Activated effector memory CD4-positive, alpha-beta T cell treated with Interleukin-2 at 50 U/mL for 16 hours (primary cell): ENCODE data around the gene BCL11A.

Source experiments
- DNase-seq: peaks from one replicate; pipeline ENCODE4 v3.0.0-alpha.2; 2020

The BCL11A gene

GRCh38 chr2:60456115-60456770, 97.2 kb downstream of the BCL11A start:
- no peak for DNase-seq

GRCh38 chr2:60453872-60454271, 99.6 kb downstream of the BCL11A start:
- no peak for DNase-seq

GRCh38 chr2:60453301-60453700, 100.2 kb downstream of the BCL11A start:
- no peak for DNase-seq

DNA sequence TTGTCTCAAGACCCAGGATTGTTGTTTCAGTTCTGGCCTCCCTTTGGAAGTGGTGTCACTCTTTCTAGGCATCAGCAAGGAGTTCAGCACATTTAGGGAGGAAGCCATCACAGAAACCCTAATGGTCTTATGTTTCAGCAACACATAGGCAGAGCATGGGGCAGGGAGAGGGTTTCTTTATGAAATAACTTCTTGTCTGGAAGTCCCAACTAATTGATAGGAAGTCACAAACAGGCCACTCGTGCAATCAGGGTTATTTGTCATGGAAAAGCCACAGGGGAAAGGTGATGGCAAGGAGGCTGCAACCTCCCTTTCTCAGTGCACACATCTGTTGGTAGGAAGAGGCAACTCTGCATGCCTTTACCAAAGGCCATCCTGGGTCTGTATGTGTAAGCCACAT, 103.0 kb downstream of the BCL11A start:
- no peak for DNase-seq

DNA sequence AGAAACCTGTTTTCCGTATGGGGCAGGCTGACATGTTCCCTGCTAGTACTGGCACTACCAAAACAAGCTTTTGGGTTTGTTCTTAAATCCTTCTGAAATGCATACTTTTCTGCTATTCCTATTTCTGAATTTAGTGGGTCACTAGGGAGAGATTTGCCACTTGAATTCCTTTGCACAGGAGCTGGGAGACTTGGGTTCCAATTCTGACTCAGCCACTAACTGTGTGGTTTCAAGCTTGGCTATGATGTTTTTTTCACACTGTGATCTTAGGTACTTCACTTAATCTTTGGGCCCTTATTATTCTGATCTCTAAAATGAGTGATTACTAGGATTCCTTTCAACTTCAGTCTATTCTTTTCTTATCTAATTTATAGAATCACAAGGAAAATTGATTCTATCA, 105.5 kb downstream of the BCL11A start:
- DNase-seq, result no peak

DNA sequence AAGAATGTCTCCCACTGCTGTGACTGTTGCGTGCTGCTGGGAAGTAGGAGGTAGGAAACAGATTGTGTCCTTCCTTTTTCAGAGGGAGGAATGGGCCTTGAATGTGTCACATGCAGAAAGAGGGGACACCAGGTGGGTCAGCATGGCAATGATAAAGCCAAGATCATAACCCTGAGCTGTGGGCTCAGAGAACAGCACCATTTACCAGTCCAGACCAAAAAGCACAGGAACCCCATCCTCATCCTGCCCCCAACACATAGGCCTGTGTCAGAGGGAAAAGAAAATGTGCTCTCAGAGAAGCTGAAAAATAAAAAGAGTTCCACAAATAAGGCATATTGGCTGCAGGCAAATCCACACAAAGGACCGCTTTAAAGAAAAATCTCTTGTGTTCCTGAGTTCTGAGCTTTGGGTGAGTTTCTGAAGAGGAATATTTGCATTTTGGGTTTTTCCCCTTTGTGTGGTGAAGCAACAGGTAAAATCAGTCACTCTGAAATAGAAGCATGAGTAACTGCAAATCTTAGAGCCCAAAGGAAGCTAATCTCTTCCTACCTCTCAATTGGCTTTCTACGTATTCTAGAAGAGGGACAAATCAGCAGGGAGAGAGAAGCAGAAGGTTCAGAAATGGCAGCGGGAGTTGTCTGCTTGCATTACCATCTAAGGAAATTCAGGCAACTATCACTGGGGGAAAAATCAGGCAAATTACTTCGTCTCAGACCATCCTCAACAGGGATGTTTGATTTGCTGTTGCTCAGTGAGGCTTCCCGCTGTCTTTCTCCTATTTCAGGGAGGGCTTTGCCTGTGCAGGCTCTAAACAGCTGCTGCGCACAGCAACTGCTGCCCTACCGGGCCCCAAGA, 106.8 kb downstream of the BCL11A start:
- no peak for DNase-seq

DNA sequence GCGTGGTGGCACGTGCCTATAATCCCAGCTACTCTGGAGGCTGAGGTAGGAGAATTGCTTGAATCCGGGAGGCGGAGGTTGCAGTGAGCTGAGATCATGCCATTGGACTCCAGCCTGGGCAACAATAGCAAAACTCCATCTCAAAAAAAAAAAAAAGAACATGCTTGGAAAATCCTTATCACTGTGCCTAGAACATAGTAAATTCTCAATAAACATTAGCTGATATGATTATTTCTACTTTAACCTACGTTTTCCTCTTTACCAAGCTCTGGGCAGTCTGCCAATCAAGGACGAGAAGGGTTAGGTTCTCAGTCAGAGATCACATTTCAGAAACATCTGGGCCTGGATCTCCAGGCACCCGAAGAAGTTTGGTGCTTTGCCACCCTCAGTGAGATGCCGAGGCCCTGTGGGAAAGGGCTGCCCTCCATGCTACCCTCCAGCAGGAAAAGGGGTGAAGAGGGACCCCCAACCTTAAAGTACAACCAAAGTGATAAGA, 107.7 kb downstream of the BCL11A start:
- DNase-seq, result no peak

DNA sequence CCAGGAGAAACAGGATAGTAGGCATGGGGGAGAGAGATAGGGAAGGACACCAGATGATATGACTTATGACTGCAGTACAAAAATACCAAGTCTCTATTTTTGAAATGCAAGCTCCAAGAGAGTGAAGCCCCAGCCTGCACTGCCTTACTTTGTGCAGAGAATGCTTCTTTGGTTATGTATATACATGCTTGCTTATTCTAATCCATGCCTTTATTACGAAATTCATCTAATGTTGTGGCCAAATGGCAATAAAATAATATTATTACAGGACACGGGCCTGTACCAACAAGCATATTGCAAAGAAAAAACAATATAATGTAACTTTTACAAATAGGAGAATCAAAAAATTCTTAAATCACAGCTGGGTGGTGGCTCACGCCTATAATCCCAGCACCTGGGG, 110.8 kb downstream of the BCL11A start:
- no peak for DNase-seq

GRCh38 chr2:60441800-60442199, 111.7 kb downstream of the BCL11A start:
- no peak for DNase-seq

GRCh38 chr2:60440767-60441163, 112.7 kb downstream of the BCL11A start:
- no peak for DNase-seq

DNA sequence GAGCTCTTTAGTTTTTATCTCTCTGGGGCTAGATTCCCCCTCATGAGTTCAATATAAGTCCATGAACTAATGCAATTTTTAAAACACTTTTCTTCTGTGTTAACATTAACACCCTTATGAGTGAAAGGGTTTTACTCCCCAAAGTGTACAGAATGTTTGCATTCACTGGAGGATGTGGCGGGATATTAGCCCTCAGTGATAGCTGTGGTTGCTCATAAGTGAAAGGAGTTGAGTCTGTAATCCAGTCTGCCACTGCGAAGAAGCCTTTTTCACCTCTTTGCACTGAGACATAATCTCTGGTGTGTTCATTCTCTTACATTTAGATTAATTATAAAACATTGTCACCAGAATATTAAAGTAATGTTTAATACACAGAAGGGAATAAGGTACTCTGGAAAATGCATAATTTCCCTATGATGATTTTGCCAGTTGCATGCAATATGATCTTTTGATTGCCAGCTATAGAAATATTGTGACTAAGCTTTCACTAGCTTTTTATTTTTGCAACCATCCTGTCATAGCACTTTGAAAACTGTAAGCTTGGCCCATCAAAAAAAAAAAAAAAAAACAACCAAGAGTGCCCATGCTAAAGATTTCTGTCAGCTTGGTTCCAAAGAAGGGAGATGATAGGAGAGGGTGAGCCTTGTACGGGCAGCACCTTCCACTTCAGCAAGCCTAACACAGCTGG, 113.2 kb downstream of the BCL11A start:
- no peak for DNase-seq

DNA sequence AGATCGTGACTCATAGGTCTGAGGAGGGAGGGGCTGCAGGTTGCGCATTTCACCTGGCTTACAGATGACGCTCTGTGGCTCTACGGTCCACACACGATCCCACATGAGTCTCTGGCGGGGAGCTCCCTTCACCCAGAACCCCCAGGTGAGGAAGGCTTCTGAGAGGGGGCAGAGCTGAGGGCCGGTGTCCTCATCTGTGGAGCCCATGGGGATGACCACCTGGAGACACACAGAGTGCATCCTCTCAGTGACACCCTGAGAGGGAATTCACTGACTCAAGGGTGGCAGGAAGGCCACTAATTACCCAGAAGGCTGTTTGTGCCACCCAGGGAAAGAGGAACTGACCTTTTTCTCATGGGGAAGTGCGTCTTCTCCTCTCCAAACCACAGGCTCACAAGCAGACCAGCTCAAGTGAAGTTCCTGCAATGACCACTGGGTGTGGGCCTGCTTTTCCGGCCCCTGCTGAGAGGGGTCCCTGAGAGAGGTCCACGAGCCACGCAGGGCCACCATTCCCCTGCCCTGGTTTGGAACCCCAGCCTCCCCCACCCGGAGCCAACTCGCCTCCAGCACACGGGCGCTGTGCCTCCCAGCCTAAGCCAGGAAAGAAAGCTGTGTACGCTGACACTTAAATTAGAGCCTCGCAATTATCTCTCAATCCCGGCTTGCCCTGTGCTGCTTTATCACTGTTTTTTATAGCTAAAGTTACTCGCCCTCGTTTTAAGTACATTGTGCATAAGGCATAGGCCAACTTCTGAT, 114.1 kb downstream of the BCL11A start:
- DNase-seq, result no peak

- DNase-seq, result no peak
Observed at GRCh38 chr2:60438653-60439052, 114.8 kb downstream of the BCL11A start.

GRCh38 chr2:60438131-60438530, 115.3 kb downstream of the BCL11A start:
- no peak for DNase-seq

GRCh38 chr2:60437080-60437696, 116.3 kb downstream of the BCL11A start:
- DNase-seq, result no peak

- no peak for DNase-seq
Observed at GRCh38 chr2:60433018-60433596, 120.3 kb downstream of the BCL11A start.

- no peak for DNase-seq
Observed at GRCh38 chr2:60432035-60432601, 121.3 kb downstream of the BCL11A start.

DNA sequence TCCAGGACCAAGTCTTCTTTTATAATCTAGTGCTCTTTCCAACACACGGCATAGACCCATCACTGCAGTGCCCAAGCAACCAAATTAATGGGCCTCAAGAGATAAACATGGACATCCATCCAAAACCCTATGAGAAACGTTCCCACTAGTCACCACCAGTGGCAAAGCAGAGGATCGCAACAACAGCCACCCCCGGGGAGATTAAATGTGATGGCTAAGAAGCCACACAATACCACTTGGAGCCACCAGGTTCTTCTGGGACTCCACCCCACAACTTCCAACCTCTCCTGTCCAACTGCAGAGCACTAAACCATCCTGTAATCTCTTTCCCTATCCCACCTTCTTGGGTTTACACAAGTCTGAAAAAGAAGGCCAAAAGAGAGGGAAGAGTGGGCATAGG, 123.8 kb downstream of the BCL11A start:
- DNase-seq, result no peak

DNA sequence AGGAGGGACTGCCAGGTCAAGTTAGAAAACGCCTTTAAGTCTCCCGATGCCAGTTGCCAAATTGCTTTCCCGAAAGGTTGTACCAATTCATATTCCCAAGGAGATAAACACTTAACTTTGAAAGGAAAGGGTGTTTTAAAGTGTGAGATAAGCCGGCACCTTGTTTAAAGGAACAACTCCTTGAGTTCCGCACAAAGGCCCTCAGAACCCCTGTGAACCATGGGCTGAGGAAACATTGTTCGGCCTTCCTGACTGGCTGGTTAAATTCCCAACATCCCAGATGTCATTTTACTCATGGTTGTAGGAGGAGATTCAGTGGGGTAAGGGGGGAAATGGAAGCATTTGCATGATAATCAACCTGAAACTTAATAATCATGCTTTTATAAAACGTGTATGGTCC, 126.6 kb downstream of the BCL11A start:
- no peak for DNase-seq

DNA sequence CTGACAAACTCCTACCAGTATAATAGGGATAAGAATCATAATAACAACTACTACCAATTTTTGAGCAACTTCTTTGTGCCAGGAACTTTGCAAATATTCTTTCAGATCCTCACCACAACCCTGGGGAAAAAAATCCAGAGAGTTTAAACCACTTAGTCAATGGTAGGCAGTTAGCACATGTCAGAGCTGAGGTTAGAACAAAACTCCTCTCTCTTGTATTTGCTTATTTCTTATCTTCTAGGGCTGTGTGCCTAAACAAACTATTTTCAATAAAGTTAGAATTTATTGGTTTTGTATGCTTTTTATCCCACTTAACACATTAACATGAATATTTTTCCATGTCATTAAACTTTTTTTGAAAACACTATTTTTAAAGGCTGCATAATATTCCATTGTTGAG, 127.1 kb downstream of the BCL11A start:
- no peak for DNase-seq

- no peak for DNase-seq
Observed at GRCh38 chr2:60424233-60424632, 129.2 kb downstream of the BCL11A start.

DNA sequence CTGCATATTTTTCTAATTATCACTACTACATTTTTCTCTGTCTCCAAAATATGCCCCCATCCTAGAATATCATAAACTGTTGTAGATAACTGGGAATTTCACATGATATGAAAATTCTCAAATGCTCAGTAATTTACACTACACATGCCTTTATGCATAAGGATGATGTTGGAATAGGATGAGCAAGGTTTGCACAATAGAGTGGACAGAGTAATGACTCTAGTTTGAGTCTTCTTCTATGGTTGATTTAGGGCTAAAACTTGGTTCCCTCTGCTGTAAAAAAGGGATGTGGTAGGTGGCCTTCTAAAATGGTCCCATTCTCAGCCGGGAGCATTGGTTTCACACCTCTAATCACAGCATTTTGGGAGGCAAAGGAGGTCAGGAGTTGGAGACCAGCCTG, 129.9 kb downstream of the BCL11A start:
- no peak for DNase-seq
